ENCODE data around the gene MPV17L2. TPM values are rescaled to one million over a fixed set of nuclear protein-coding genes. Genes with fewer than 3 reads are reported as not detected.
A peak's percentile ranks its signal among the peaks of the same experiment; 100 is the strongest.
"Not testable (repeated sequence)": the region's sequence is repeated elsewhere in the genome, so short reads cannot be mapped to it uniquely, and the experiment has no call there.

MPV17L2 gene
- total RNA-seq, 4 donors from 2014 or later: 5.2 to 19.7 (median 11.1) TPM

DNA sequence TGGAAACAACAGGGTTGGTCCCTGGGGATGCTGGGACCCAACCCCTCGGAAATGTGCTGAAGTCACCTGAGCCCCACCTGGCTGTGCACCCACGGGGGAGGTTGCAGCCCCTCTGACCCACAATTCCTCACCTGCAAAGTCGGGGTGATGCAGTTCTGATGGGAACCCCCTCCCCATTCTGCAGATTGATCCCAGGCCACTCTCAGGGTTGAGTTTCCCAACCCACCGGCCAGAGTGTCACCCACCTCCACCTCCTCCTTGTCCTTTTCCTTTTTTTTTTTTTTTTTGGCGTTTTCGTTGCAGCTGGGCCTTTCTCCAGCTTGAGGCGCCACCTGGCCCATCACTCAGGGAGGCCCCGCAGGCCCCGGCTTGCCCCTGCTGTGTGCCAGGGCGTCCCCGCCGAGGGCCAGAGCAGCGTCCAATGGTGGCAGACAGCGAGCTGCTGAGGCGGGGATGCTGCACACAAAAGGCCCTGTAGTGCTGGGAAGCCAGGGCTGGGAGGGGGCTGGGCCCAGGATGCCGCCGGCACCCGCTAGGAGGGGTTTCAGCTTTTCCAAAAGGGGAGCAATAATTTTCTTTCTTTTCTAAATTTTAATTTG lies 35.5 kb upstream of the MPV17L2 start:
- no peak for DNase-seq
- Histone ChIP-seq H3K9me3 (no peaks in the 10 kb centered on the region), H3K4me3 (no peak overlapping the region), H3K4me1 (peaks cover 7 to 37% of the 10 kb centered on the region in 2 donors), H3K27ac (peak overlapping the region; percentile 72 to 74), H3K27me3 (no peaks in the 10 kb centered on the region), H3K36me3 (no peaks in the 10 kb centered on the region)
- intact Hi-C loops (cut with DNase I; ENCODE audit: low total_unique reads): no loop called here
- TF ChIP-seq, protein P1, sequence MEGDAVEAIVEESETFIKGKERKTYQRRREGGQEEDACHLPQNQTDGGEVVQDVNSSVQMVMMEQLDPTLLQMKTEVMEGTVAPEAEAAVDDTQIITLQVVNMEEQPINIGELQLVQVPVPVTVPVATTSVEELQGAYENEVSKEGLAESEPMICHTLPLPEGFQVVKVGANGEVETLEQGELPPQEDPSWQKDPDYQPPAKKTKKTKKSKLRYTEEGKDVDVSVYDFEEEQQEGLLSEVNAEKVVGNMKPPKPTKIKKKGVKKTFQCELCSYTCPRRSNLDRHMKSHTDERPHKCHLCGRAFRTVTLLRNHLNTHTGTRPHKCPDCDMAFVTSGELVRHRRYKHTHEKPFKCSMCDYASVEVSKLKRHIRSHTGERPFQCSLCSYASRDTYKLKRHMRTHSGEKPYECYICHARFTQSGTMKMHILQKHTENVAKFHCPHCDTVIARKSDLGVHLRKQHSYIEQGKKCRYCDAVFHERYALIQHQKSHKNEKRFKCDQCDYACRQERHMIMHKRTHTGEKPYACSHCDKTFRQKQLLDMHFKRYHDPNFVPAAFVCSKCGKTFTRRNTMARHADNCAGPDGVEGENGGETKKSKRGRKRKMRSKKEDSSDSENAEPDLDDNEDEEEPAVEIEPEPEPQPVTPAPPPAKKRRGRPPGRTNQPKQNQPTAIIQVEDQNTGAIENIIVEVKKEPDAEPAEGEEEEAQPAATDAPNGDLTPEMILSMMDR (IDR thresholded peaks at IDR 0.05): no peak
- TF ChIP-seq POLR2A (IDR thresholded peaks at IDR 0.05): no peak

DNA sequence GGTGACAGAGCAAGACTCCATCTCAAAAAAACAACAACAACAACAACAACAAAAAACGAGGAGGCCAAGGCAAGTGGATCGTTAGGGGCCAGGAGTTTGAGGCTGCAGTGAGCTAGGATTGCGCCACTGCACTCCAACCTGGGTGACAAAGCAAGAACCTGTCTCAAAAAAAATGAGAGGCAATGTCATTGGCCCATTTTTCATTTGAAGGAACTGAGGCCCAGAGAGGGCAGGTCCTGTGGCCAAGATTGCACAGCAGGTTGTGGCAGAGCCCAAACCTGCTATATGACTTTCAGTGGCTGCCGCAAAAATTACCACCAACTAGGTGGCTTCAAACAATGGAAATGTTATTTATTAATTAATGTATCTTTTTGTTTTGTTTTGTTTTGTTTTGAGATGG lies 34.6 kb upstream of the MPV17L2 start:
- H3K4me3 ChIP-seq: no peak overlapping the region
- no peak for TF ChIP-seq POLR2A (IDR thresholded peaks at IDR 0.05)
- TF ChIP-seq, protein P1 (IDR thresholded peaks at IDR 0.05): no peak
- H3K27ac ChIP-seq: no peak overlapping the region
- peaks cover 7 to 37% of the 10 kb centered on the region in 2 donors for H3K4me1 ChIP-seq
- DNase-seq: no peak
- H3K36me3 ChIP-seq: no peaks in the 10 kb centered on the region
- intact Hi-C loops (cut with DNase I; ENCODE audit: low total_unique reads): no loop called here
- no peaks in the 10 kb centered on the region for H3K27me3 ChIP-seq
- H3K9me3 ChIP-seq: no peaks in the 10 kb centered on the region

DNA sequence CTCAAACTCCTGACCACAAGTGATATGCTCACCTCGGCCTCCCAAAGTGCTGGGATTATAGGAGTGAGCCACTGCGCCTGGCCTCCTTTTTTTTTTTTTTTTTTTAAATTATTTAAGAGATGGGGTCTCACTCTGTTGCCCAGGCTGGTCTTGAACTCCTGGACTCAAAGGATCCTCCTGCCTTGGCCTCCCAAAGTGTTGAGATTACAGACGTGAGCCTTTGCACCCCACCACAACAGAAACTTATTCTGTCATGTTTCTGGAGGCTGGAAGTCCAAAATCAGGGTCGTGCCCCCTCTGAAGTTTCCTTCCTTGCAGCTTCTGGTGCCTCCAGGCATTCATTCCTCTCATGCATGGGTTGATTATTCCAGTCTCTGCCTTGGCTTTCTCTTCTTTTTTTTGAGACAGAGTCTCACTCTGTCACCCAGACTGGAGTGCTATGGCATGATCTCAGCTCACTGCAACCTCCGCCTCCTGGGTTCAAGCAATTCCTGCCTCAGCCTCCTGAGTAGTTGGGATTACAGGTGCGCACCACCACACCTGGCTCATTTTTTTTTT lies 33.9 kb upstream of the MPV17L2 start:
- H3K36me3 ChIP-seq; intact Hi-C loops (cut with DNase I; ENCODE audit: low total_unique reads); DNase-seq; H3K27ac ChIP-seq; H3K4me3 ChIP-seq; H3K27me3 ChIP-seq; H3K9me3 ChIP-seq: not testable (repeated sequence)
- peaks cover 4 to 37% of the 10 kb centered on the region in 2 donors for H3K4me1 ChIP-seq

DNA sequence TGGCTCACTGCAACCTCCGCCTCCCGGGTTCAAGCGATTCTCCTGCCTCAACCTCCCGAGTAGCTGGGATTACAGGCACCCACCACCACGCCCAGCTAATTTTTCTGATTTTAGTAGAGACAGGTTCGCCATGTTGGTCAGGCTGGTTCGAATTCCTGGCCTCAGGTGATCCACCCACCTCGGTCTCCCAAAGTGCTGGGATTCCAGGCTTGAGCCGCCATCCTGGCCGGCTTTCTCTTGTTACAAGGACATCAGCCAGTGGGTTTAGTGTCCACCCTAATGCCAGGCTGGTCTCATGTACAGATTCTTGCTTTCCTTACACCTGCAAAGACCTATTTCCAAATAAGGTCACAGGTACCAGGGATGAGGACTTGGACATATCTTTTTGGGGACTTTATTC lies 33.2 kb upstream of the MPV17L2 start:
- no peak overlapping the region for H3K4me3 ChIP-seq
- H3K4me1 ChIP-seq: peaks cover 0 to 33% of the 10 kb centered on the region in 2 donors
- H3K27ac ChIP-seq: no peak overlapping the region
- intact Hi-C loops (cut with DNase I; ENCODE audit: low total_unique reads): loop anchor here (5.0 kb wide), 1 partner anchor 43 kb away; no protein-coding TSS in a partner anchor
- H3K27me3 ChIP-seq: no peaks in the 10 kb centered on the region
- TF ChIP-seq, protein P1 (IDR thresholded peaks at IDR 0.05): no peak
- no peak for TF ChIP-seq POLR2A (IDR thresholded peaks at IDR 0.05)
- no peaks in the 10 kb centered on the region for H3K9me3 ChIP-seq
- H3K36me3 ChIP-seq: no peaks in the 10 kb centered on the region
- DNase-seq: no peak

- Histone ChIP-seq H3K36me3 (no peaks in the 10 kb centered on the region), H3K9me3 (no peaks in the 10 kb centered on the region), H3K27ac (peak overlapping the region; percentile 82 to 89), H3K4me3 (peak overlapping the region; percentile 13 to 40), H3K4me1 (peaks cover 0 to 31% of the 10 kb centered on the region in 2 donors), H3K27me3 (no peaks in the 10 kb centered on the region)
- TF ChIP-seq, protein P1 (IDR thresholded peaks at IDR 0.05): no peak
- no peak for TF ChIP-seq POLR2A (IDR thresholded peaks at IDR 0.05)
- DNase-seq: no peak
- intact Hi-C loops (cut with DNase I; ENCODE audit: low total_unique reads): loop anchor here (5.0 kb wide), 1 partner anchor 43 kb away; no protein-coding TSS in a partner anchor
Observed at GRCh38 chr19:18160493-18160970, 32.5 kb upstream of the MPV17L2 start.

Measured in uterus (tissue), 4 donors.